ENCODE measurements around the gene CORO1C.
"Not testable (repeated sequence)": the region's sequence is repeated elsewhere in the genome, so short reads cannot be mapped to it uniquely, and the experiment has no call there.

Gene CORO1C

DNA sequence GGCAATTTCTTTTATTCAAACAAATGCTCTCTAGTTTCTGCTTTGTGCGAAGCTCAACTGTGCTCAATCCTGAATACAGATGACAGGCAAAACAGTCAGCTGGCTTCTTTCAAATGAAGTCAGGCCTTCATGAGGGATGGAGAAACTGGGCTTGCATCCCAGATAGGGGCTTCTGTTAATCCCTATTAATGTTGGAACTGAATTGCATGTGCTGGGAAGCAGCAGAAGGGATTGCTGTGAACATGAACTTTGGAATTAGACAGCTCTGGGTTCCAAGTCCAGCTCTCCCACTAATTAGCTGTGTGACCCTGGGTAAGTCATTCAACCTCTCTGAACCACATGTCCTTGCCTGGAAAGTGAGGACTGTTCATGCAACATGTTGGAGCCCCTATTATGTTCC lies 21.1 kb upstream of the CORO1C start:
- DNase-seq = no peak

DNA sequence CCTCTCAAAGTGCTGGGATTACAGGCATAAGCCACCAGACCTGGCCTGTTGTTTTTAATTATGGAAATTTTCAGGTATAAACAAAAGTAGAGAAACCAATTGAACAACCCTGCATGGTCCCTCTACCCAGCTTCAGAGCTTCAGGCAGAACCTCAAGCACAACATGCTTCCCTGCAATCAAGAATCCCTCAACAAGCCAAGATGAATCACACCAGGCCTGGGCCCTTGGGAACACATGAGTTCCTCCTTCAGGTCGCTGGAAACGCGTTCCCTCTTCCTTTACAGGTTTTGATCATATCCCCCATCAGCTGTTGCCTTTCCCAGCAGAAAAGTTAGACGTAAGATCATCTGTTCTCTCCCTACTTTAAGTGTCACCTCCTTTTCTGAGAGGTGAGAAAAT lies 20.5 kb upstream of the CORO1C start:
- DNase-seq = no peak

GRCh38 chr12:108751003-108751402 lies 19.7 kb upstream of the CORO1C start:
- DNase-seq = not testable (repeated sequence)

DNA sequence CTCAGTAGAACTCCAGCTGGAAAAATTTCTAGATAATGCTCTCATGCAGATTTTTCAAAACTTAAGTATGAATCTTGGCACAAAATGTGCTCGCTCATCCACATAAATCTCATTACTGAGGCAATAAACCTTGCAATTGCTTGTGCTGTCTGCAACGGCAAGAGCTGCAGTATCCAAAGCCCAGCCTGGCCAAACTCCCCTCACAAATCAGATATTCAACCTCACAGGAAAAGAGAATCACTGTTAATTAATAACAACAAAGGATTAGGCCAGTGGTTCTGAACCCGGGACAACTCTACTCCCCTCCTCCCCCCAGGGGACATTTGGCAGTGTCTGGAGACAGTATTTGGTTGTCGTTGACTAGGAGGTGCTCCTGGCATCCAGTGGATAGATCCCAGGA lies 19.2 kb upstream of the CORO1C start:
- DNase-seq = no peak

DNA sequence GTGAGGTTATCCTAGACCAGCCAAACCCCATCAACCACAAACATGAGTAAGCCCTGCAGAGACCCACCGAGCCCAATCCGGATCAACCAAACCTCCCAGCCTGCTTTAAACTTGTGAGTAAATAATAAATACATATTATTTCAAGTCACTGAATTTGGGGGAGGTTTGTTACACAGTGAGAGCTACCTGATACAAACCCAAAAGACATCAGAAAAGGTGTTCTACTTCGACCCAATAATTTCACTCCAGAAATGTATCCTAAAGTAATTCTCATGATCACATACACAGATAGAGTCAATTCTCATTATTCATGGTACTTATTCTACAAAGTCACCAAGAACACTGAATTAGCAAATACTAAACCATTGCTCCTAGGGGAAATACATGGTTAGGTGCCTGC lies 16.2 kb upstream of the CORO1C start:
- no peak for DNase-seq

DNA sequence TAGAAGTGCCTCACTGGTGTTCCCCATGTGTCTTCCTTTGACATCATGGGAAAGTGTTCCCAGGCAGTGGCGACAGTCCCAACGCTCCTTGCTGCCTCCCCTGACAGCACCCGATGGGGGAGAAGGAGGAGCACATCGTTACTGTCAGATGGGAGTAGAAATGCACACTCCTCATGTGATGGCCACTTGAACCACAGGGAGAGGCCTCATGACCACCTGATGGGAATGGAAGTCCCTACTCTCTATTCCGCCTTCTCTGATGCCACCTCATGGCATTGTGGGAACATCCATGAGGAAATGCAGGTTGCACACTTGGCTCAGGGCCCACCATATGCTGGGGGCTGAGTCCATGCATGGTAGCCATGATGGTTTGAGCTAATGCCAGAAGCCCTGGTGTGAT lies 14.3 kb upstream of the CORO1C start:
- DNase-seq = no peak

DNA sequence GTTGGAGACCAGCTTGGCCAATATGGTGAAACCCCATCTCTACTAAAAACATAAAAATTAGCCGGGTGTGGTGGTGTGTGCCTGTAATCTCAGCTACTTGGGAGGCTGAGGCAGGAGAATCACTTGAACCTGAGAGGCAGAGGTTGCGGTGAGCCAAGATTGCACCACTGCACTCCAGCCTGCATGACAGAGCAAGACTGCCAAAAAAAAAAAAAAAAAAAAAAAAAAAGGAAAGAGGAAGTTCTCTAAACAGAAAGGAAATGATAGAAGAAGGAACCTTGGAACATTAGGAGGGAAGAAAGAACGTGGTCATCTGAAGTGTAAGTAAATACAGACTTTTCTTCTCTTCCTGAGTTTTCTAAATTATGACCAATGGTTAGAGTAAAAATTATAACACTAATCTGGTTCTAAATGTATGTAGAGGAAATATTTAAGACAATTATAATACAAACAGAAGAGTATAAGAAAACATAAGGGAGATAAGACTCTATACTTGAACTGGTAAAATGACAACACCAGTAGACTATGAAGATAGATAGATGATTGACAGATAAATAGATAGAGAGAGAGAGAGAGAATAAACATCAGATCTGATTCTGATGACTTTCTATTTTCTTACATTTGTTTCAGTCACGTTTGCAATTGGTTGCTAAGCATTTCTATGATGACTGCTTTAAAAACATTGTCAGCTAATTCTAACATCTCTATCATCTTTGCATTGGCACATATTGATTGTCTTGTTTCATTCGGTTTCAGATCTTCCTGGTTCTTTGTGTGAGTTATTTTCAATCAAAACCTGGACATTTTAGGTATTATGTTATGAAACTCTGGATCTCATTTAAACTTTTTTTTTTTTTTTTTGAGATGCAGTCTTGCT lies 12.9 kb upstream of the CORO1C start:
- no peak for DNase-seq

DNA sequence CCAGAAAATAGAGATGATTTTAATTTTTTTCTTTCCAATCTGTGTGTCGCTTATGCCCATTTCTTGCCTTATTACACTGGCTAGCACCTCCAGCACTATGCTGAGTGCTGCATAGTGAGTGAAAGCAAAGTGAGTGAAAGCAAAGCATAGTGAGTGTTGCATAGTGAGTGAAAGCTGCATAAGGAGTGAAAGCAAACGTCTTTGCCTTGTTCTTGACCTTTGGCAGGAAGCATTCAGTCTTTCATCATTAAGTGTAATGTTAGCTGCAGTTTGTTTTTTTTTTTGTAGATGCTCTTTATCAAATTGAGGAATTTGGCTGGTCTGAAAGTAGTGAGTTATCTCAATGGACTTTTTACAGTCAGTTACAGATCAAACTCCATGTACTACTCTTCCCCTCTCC lies 6.9 kb upstream of the CORO1C start:
- DNase-seq = no peak

GRCh38 chr12:108735855-108736254 lies 4.5 kb upstream of the CORO1C start:
- no peak for DNase-seq

GRCh38 chr12:108734200-108734906 lies 3.0 kb upstream of the CORO1C start:
- DNase-seq = peak; percentile 32

- DNase-seq = not testable (repeated sequence)
Observed at GRCh38 chr12:108733230-108733531, 1.9 kb upstream of the CORO1C start.

GRCh38 chr12:108732489-108733229 lies 1.3 kb upstream of the CORO1C start:
- DNase-seq = no peak

- DNase-seq = peak; percentile 98
Observed at GRCh38 chr12:108731866-108732461, 646 bp upstream of the CORO1C start.

DNA sequence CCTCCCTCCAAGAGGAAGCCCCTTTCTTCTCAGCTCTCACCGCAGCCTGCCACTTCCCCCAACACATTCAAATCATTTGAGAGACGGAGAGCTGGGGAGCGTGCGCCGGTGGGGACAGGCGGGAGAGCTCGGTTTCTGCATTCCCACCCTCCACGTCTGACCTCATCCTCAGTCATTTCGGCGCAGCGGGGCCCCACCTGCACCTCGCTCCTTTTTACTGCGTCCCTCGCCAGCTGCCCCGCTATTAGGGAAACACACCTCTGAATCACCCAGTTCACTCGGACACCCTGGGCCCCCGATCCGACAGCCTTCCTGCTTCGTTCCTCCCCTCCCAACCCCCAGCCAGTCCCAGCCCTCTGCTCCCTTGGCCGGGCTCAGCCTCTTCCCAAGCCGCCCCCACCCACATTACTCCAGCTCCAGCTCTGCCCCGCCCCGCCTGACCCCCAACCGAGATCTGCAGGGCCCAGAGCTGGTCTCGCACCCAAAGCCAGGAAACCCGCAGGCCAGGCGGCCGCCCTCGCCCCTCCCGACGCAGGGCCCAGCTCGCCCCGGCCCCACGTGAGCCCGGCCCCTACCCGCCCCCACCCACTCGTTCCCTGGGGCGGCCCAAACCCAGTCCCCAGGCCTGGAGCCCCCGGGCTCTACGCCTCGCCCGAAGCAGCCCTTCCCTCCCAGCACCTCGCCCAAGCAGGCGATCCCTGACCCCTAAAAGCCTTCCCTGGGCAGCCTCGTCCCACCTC lies 783 bp downstream of the CORO1C start:
- peak; percentile 32 for DNase-seq

DNA sequence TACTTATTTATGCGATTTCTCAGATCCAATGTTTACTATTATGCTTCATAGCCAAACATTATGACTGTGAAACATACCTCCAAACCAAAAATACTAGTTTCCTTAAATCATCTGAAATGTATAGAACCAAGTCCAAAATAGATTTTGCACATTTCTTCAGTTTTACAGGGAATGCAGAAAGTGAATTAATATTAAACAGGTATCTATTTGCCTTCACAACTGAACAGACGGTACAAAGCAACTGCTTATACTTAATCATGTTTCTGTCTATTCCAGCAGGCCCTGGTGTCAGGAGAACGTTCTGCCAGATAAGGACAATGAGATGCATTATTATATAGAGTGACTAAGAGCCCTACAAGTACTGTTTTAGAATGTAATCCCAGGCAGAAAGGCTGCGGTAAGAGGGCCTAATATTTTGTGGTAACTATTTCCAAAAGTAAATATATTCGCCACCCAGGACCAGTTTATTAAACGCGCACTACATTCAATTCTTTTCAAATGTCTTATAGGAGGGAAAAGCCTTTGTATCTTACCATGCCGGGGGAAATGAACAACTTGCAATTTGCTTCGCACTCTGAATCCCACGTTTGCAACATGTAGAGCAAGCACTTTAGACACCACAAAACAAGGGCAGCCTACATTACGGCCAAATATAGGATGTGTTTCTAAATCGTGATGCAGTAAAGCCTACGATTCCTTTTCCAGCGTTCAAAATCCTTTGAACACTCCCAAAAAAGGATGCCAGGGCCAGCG lies 1.5 kb downstream of the CORO1C start:
- DNase-seq = no peak

GRCh38 chr12:108728820-108729611 lies 2.3 kb downstream of the CORO1C start:
- no peak for DNase-seq

DNA sequence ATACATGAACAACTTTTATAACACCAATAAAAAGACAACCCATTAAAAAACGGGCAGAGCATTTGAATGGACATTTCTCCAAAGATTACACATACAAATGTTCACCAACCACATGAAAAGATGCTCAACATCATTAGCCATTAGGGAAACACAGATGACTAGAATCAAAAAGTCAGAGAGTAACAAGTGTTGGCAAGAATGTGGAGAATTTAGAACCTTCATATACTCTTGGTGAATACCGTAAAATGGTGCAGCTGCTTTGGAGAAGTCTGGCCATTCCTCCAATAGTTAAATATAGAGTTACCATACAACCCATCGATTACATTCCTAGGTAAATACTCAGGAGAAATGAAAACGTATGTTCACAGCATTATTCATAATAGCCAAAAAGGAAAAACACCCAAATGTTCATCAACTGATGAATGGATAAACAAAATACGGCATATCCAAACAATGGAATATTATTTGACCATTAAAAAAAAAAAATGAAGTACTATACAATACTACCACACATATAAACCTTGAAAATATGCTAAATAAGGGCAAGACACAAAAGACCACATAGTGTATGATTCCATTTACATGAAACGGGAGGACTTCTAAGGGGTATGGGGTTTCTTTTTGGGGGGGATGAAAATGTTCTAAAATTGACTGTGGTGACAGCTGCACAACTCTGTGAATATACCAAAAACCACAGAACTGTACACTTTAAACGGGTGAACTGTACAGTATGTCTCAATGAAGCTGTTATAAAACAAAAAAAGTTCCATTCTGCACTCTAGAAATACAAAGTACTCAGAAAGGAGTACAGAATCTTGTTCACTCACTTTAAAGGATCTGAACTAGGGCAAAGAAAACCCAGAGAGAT lies 3.2 kb downstream of the CORO1C start:
- no peak for DNase-seq

DNA sequence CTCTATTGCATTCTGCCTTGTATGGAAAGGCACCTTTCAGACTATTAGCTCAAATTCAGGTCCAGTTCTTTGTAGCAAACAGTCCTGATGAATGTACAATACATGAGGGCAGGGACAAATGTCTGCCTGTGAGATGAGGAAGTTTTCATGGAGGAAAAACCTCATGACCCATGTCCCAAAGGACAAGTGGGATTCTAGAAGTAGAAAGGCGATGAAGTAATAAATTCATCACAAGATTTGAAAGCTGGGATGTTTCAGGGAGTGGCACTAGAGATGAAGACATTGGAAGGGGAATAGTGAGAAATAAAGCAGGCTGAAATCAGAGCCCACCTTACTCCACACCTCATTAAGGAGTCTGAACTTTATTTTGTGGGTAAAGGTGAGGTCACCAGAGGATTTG lies 4.2 kb downstream of the CORO1C start:
- no peak for DNase-seq

- no peak for DNase-seq
Observed at GRCh38 chr12:108724890-108725151, 6.5 kb downstream of the CORO1C start.

Data from CD4-positive, alpha-beta T cell treated with Interleukin-17A for 1 hour (primary cell).